ENCODE results near the gene CDH18.

- TF ChIP-seq TAF1 (IDR thresholded peaks at IDR 0.05; ENCODE audit: borderline replicate concordance, insufficient read depth, low read length): no peak
- TF ChIP-seq POLR2AphosphoS5 (IDR thresholded peaks at IDR 0.05; ENCODE audit: low read depth, low read length): no peak
- no peak for TF ChIP-seq SIN3A (IDR thresholded peaks at IDR 0.05; ENCODE audit: borderline replicate concordance, insufficient read depth, low read length)
- TF ChIP-seq REST (IDR thresholded peaks at IDR 0.05; ENCODE audit: insufficient read depth in 1 of 2, low read depth in 2 of 2, low read length in 2 of 2): no peak
- no peak for TF ChIP-seq FOXP2 (optimal IDR thresholded peaks at IDR 0.05; ENCODE audit: borderline replicate concordance, extremely low read depth, extremely low read length, insufficient read depth)
Observed at GRCh38 chr5:19987612-19988361, at the start of gene CDH18.
